ENCODE results near the gene CTDP1.

DNA sequence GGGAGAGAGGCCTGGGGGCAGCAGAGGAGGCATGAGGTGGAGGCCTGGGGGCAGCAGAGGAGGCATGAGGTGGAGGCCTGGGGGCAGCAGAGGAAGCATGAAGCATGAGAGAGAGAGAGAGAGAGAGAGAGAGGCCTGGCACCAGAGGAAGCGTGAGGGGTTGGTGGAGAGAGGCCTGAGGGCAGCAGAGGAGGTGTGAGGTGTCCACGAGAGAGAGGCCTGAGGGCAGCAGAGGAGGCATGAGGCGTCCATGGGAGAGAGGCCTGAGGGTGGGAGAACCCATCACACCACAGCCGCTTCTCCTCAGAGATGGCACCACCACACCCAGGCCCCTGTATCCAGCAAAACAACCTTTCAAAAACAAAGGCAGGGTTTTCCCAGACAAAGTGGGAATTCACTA is 62.5 kb downstream of the CTDP1 start:
- TF ChIP-seq ESRRG (CRISPR knock-in tag; IDR thresholded peaks at IDR 0.05) (no peak), ARNTL (CRISPR knock-in tag; IDR thresholded peaks at IDR 0.05; ENCODE audit: borderline replicate concordance, low read depth) (no peak), ZNF70 (CRISPR knock-in tag; IDR thresholded peaks at IDR 0.05) (no peak), ZNF565 (CRISPR knock-in tag; conservative IDR thresholded peaks at IDR 0.05; ENCODE audit: low read depth) (no peak), TOX (CRISPR knock-in tag; IDR thresholded peaks at IDR 0.05; ENCODE audit: borderline replicate concordance) (no peak), ZFP30 (CRISPR knock-in tag; IDR thresholded peaks at IDR 0.05) (no peak), ZFP3 (CRISPR knock-in tag; IDR thresholded peaks at IDR 0.05) (no peak), BACH2 (CRISPR knock-in tag; IDR thresholded peaks at IDR 0.05; ENCODE audit: borderline replicate concordance) (no peak), ISL1 (CRISPR knock-in tag; IDR thresholded peaks at IDR 0.05) (no peak), TCF4 (CRISPR knock-in tag; IDR thresholded peaks at IDR 0.05; ENCODE audit: borderline replicate concordance) (no peak)
- TF ChIP-seq, protein P1, sequence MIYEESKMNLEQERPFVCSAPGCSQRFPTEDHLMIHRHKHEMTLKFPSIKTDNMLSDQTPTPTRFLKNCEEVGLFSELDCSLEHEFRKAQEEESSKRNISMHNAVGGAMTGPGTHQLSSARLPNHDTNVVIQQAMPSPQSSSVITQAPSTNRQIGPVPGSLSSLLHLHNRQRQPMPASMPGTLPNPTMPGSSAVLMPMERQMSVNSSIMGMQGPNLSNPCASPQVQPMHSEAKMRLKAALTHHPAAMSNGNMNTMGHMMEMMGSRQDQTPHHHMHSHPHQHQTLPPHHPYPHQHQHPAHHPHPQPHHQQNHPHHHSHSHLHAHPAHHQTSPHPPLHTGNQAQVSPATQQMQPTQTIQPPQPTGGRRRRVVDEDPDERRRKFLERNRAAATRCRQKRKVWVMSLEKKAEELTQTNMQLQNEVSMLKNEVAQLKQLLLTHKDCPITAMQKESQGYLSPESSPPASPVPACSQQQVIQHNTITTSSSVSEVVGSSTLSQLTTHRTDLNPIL (CRISPR knock-in tag; IDR thresholded peaks at IDR 0.05; ENCODE audit: low read depth), result no peak
- TF ChIP-seq, protein P2, sequence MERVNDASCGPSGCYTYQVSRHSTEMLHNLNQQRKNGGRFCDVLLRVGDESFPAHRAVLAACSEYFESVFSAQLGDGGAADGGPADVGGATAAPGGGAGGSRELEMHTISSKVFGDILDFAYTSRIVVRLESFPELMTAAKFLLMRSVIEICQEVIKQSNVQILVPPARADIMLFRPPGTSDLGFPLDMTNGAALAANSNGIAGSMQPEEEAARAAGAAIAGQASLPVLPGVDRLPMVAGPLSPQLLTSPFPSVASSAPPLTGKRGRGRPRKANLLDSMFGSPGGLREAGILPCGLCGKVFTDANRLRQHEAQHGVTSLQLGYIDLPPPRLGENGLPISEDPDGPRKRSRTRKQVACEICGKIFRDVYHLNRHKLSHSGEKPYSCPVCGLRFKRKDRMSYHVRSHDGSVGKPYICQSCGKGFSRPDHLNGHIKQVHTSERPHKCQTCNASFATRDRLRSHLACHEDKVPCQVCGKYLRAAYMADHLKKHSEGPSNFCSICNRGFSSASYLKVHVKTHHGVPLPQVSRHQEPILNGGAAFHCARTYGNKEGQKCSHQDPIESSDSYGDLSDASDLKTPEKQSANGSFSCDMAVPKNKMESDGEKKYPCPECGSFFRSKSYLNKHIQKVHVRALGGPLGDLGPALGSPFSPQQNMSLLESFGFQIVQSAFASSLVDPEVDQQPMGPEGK (CRISPR knock-in tag; IDR thresholded peaks at IDR 0.05; ENCODE audit: borderline replicate concordance), result no peak
- TF ChIP-seq, protein P3, sequence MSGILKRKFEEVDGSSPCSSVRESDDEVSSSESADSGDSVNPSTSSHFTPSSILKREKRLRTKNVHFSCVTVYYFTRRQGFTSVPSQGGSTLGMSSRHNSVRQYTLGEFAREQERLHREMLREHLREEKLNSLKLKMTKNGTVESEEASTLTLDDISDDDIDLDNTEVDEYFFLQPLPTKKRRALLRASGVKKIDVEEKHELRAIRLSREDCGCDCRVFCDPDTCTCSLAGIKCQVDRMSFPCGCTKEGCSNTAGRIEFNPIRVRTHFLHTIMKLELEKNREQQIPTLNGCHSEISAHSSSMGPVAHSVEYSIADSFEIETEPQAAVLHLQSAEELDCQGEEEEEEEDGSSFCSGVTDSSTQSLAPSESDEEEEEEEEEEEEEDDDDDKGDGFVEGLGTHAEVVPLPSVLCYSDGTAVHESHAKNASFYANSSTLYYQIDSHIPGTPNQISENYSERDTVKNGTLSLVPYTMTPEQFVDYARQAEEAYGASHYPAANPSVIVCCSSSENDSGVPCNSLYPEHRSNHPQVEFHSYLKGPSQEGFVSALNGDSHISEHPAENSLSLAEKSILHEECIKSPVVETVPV (CRISPR knock-in tag; IDR thresholded peaks at IDR 0.05), result no peak
